H1 (cell line): ENCODE data around the gene MYMX. TPM values are rescaled to one million over a fixed set of nuclear protein-coding genes. Genes with fewer than 3 reads are reported as not detected.

Source experiments
- CTCF ChIA-PET: fragments of 300-600 bp; sonication (Branson Sonifier 250); formaldehyde crosslinking; loops from one replicate; lab custom pipeline; 2021; ENCODE audit not compliant: partially characterized antibody; lab: Charles Lee
- POLR2A ChIA-PET: fragments of 300-600 bp; sonication (Branson Sonifier 250); formaldehyde crosslinking; loops from one replicate; lab custom pipeline; 2021; ENCODE audit warnings: inconsistent platforms; ENCODE audit not compliant: partially characterized antibody; lab: Charles Lee
- DNase-seq, 2 experiments: peaks; one replicate each; pipeline versions ENCODE4 v3.0.0 to v3.0.0-alpha.2; 2010 to 2022; ENCODE audit warnings: low spot score in 2 of 2, low read depth in 1 of 2, mixed read lengths in 1 of 2
- FAIRE-seq: peaks from 2 replicates; lab custom pipeline; 2011; peaks lifted over from hg19 to GRCh38; lab: Jason Lieb, UNC
- H2AFZ ChIP-seq: 2 replicates; pipeline ENCODE4 v1.8.1; 2012; ENCODE audit warnings: low read length, inconsistent platforms
- H2AK5ac ChIP-seq: 2 replicates; pipeline ENCODE4 v1.6.1; 2013; ENCODE audit warnings: low read depth, low read length
- H2BK120ac ChIP-seq: replicated peaks from 2 replicates; pipeline ENCODE3; 2013; ENCODE audit warnings: low read depth, low read length, inconsistent platforms
- H2BK12ac ChIP-seq: 2 replicates; pipeline ENCODE4 v1.6.1; 2013; ENCODE audit warnings: low read depth, low read length
- H2BK15ac ChIP-seq: 2 replicates; pipeline ENCODE4 v1.6.1; 2013; ENCODE audit warnings: low read length
- H2BK20ac ChIP-seq: 2 replicates; pipeline ENCODE4 v1.6.1; 2013; ENCODE audit warnings: low read length
- H2BK5ac ChIP-seq: 2 replicates; pipeline ENCODE4 v1.6.1; 2013; ENCODE audit warnings: low read depth, low read length
- H3K14ac ChIP-seq: 2 replicates; pipeline ENCODE4 v1.6.1; 2013; ENCODE audit warnings: inconsistent platforms; ENCODE audit not compliant: insufficient read length
- H3K18ac ChIP-seq: 2 replicates; pipeline ENCODE4 v1.6.1; 2013; ENCODE audit warnings: low read length; ENCODE audit errors: extremely low read depth
- H3K23ac ChIP-seq: 2 replicates; pipeline ENCODE4 v1.6.1; 2013; ENCODE audit warnings: inconsistent platforms; ENCODE audit not compliant: insufficient read length
- H3K23me2 ChIP-seq: 2 replicates; pipeline ENCODE4 v1.6.1; 2013; ENCODE audit warnings: low read depth, low read length
- H3K27ac ChIP-seq: 2 replicates; pipeline ENCODE4 v1.6.1; 2011; ENCODE audit warnings: low read depth, low read length, inconsistent platforms
- H3K27me3 ChIP-seq, 4 experiments: replicated peaks in 1 of 4; 1 replicate in 1 of 4; 2 replicates in 3 of 4; pipeline versions ENCODE4 v1.6.1 to v1.8.1; 2011 to 2013; ENCODE audit warnings: low read length in 3 of 4, mild to moderate bottlenecking in 3 of 4, inconsistent platforms in 2 of 4, mixed read lengths in 2 of 4, moderate library complexity in 1 of 4; ENCODE audit not compliant: control insufficient read depth in 3 of 4, insufficient read depth in 3 of 4; ENCODE audit errors: extremely low read depth in 1 of 4
- H3K36me3 ChIP-seq, 4 experiments: 2 replicates each; pipeline versions ENCODE4 v1.6.1 to v1.8.1; 2011 to 2013; ENCODE audit warnings: mild to moderate bottlenecking in 4 of 4, low read length in 3 of 4, moderate library complexity in 2 of 4, control low read depth in 1 of 4, inconsistent platforms in 1 of 4; ENCODE audit not compliant: insufficient read depth in 4 of 4, control insufficient read depth in 2 of 4
- H3K4ac ChIP-seq: replicated peaks from 2 replicates; pipeline ENCODE3; 2013; ENCODE audit warnings: low read length, low read depth, mixed read lengths, inconsistent platforms; ENCODE audit not compliant: insufficient read length
- H3K4me1 ChIP-seq, 4 experiments: replicated peaks in 1 of 4; 1 replicate in 1 of 4; 2 replicates in 3 of 4; pipeline versions ENCODE4 v1.6.1 to v1.8.1; 2011 to 2013; ENCODE audit warnings: low read length in 3 of 4, inconsistent platforms in 2 of 4, mixed read lengths in 1 of 4; ENCODE audit not compliant: insufficient read depth in 4 of 4, control insufficient read depth in 3 of 4
- H3K4me2 ChIP-seq, 2 experiments: 2 replicates each; pipeline versions ENCODE4 v1.6.1 to v1.8.1; 2011 to 2013; ENCODE audit warnings: low read depth in 2 of 2, low read length in 2 of 2, control low read depth in 1 of 2, inconsistent platforms in 1 of 2, mild to moderate bottlenecking in 1 of 2; ENCODE audit not compliant: insufficient read depth in 1 of 2
- H3K4me3 ChIP-seq, 4 experiments: fragments of 200-600, 300-600 bp in 1 of 4; sonication (generic), shearing (Covaris generic), sonication (Bioruptor Twin) in 1 of 4; 2 replicates each; pipeline versions ENCODE4 v1.5.1 to v1.8.1; 2011 to 2016; ENCODE audit warnings: low read length in 4 of 4, low read depth in 3 of 4, control low read depth in 2 of 4, inconsistent platforms in 2 of 4, mild to moderate bottlenecking in 2 of 4, mixed read lengths in 1 of 4, moderate library complexity in 1 of 4; ENCODE audit not compliant: insufficient read depth in 2 of 4; ENCODE audit errors: extremely low read depth in 1 of 4
- H3K56ac ChIP-seq: replicated peaks from 2 replicates; pipeline ENCODE3; 2013; ENCODE audit warnings: low read depth, mild to moderate bottlenecking, mixed read lengths, low read length, inconsistent platforms; ENCODE audit not compliant: insufficient read length
- H3K79me1 ChIP-seq: 2 replicates; pipeline ENCODE4 v1.6.1; 2013; ENCODE audit warnings: low read depth, low read length, control low read depth
- H3K79me2 ChIP-seq, 2 experiments: 2 replicates each; pipeline versions ENCODE4 v1.6.1 to v1.8.1; 2012 to 2013; ENCODE audit warnings: low read length in 2 of 2, mild to moderate bottlenecking in 2 of 2, inconsistent platforms in 1 of 2; ENCODE audit not compliant: insufficient read depth in 2 of 2, control insufficient read depth in 1 of 2
- H3K9ac ChIP-seq, 4 experiments: replicated peaks in 1 of 4; 1 replicate in 1 of 4; 2 replicates in 3 of 4; pipeline versions ENCODE4 v1.6.1 to v1.8.1; 2011 to 2013; ENCODE audit warnings: low read depth in 3 of 4, low read length in 3 of 4, control low read depth in 2 of 4, mild to moderate bottlenecking in 2 of 4, moderate library complexity in 2 of 4, inconsistent platforms in 1 of 4; ENCODE audit errors: extremely low read depth in 1 of 4
- H3K9me3 ChIP-seq, 2 experiments: 2 replicates each; pipeline versions ENCODE4 v1.6.1 to v1.8.1; 2012 to 2013; ENCODE audit warnings: mild to moderate bottlenecking in 2 of 2, moderate library complexity in 2 of 2, control low read depth in 1 of 2, inconsistent platforms in 1 of 2, low read depth in 1 of 2, low read length in 1 of 2, mixed read lengths in 1 of 2; ENCODE audit not compliant: insufficient read depth in 2 of 2
- H4K20me1 ChIP-seq, 2 experiments: replicated peaks in 1 of 2; 2 replicates each; pipeline versions ENCODE3 to v1.8.1; 2011 to 2013; ENCODE audit warnings: inconsistent platforms in 2 of 2, low read length in 2 of 2, mild to moderate bottlenecking in 1 of 2; ENCODE audit not compliant: insufficient read depth in 2 of 2, control insufficient read depth in 1 of 2
- H4K5ac ChIP-seq: 2 replicates; pipeline ENCODE4 v1.6.1; 2013; ENCODE audit warnings: low read length, low read depth, mixed read lengths, inconsistent platforms; ENCODE audit not compliant: insufficient read length
- H4K8ac ChIP-seq: 2 replicates; pipeline ENCODE4 v1.8.0; 2013; ENCODE audit warnings: mild to moderate bottlenecking, moderate library complexity, low read length, inconsistent platforms; ENCODE audit not compliant: insufficient read depth; ENCODE audit errors: extremely low read depth
- H4K91ac ChIP-seq: replicated peaks from 2 replicates; pipeline ENCODE3; 2013; ENCODE audit warnings: low read length, mixed read lengths, inconsistent platforms; ENCODE audit not compliant: insufficient read length
- BRCA1 ChIP-seq: IDR thresholded peaks from 2 replicates; pipeline ENCODE4 v1.6.1; 2012; ENCODE audit warnings: low read depth, low read length, improper control_type of control experiment
- CBX5 ChIP-seq: fragments of 300-800, 300-1000 bp; sonication (generic); IDR thresholded peaks from 2 replicates; pipeline ENCODE4 v1.7.1; 2016; ENCODE audit warnings: antibody characterized with exemption, low read length, low read depth
- CTBP2 ChIP-seq: IDR thresholded peaks from 2 replicates; pipeline ENCODE4 v1.7.0; 2011; ENCODE audit warnings: borderline replicate concordance, mild to moderate bottlenecking, moderate library complexity, mixed read lengths, low read length; ENCODE audit not compliant: insufficient read depth, insufficient read length
- EZH2 ChIP-seq: fragments of 200-600 bp; sonication (generic); IDR thresholded peaks from 2 replicates; pipeline ENCODE4 v1.7.1; 2012; ENCODE audit warnings: low read depth, mild to moderate bottlenecking, moderate library complexity, low read length, inconsistent platforms; ENCODE audit not compliant: severe bottlenecking
- KDM1A ChIP-seq: fragments of 200-600, 300-600 bp; sonication (generic); IDR thresholded peaks from 2 replicates; pipeline ENCODE4 v1.7.1; 2016; ENCODE audit warnings: mild to moderate bottlenecking, low read length, borderline replicate concordance
- NANOG ChIP-seq: IDR thresholded peaks from 2 replicates; pipeline ENCODE4 v1.6.1; 2011; ENCODE audit warnings: low read length, low read depth, mild to moderate bottlenecking, inconsistent platforms; ENCODE audit not compliant: insufficient read depth, poor library complexity, severe bottlenecking
- SIRT6 ChIP-seq: IDR thresholded peaks from one replicate; pipeline ENCODE4 v1.7.1; 2012; ENCODE audit warnings: low read length, inconsistent platforms
- SP1 ChIP-seq: IDR thresholded peaks from 2 replicates; pipeline ENCODE4 v1.6.1; 2011; ENCODE audit warnings: low read depth, low read length
- SP2 ChIP-seq: IDR thresholded peaks from 2 replicates; pipeline ENCODE4 v1.6.1; 2012; ENCODE audit warnings: mild to moderate bottlenecking, low read length, inconsistent platforms
- SP4 ChIP-seq: IDR thresholded peaks from 2 replicates; pipeline ENCODE4 v1.6.1; 2012; ENCODE audit warnings: low read length, inconsistent platforms
- SUZ12 ChIP-seq: fragments of 200-600 bp; sonication (generic); IDR thresholded peaks from 2 replicates; pipeline ENCODE4 v1.6.1; 2012; ENCODE audit warnings: mild to moderate bottlenecking, inconsistent platforms, low read length, moderate library complexity, mixed read lengths
- TAF1 ChIP-seq: IDR thresholded peaks from 2 replicates; pipeline ENCODE4 v1.6.1; 2011; ENCODE audit warnings: mild to moderate bottlenecking, low read depth, low read length
- TEAD4 ChIP-seq: IDR thresholded peaks from 2 replicates; pipeline ENCODE4 v1.6.1; 2012; ENCODE audit warnings: low read depth, low read length, inconsistent platforms, mixed read lengths
- YY1 ChIP-seq: IDR thresholded peaks from 2 replicates; pipeline ENCODE4 v1.6.1; 2011; ENCODE audit warnings: low read depth, mild to moderate bottlenecking, low read length
- WGBS, 2 experiments: shearing (Covaris generic) in 1 of 2; methylation state at CpG; one replicate each; pipeline versions ENCODE4 v1.1.6 to v1.1.7; 2013 to 2015; ENCODE audit warnings: low lambda C conversion rate in 2 of 2, mixed read lengths in 2 of 2, inconsistent platforms in 1 of 2, low coverage in 1 of 2, missing lambda C conversion rate in 1 of 2; ENCODE audit not compliant: insufficient replicate concordance in 2 of 2, insufficient coverage in 1 of 2, insufficient read length in 1 of 2; ENCODE audit errors: extremely low coverage in 1 of 2, missing lambda C conversion rate in 1 of 2; 5-methylcytosine and 5-hydroxymethylcytosine counted together
- polyA plus RNA-seq, 7 experiments: library from polyadenylated mRNA; depleted of rRNA in 3 of 7; stranded (reverse) in 5 of 7; unstranded in 2 of 7; fragments of >200 nt in 5 of 7; fragments of 200-250 nt in 2 of 7; gene quantifications; 1 replicate in 5 of 7; 2 replicates in 1 of 7; 4 replicates in 1 of 7; pipeline versions ENCODE4 v1.2.1 to v1.2.3, GENCODE V29; 2011 to 2013; ENCODE audit warnings: missing spikeins in 2 of 7, mixed read lengths in 2 of 7
- total RNA-seq: library from RNA; stranded (reverse); fragmentation: NEBNext Ultra II Directional; extraction: Animal tissue kit (Norgen Biotek cat#: 25700); gene quantifications from 2 replicates; pipeline ENCODE4 v1.2.1, GENCODE V29; 2021

The MYMX gene
- total and polyA plus RNA-seq, 2 of the 8 experiments (the other 6 are each of a cell fraction or from before 2014, with no cell fraction given) = 4.7 to 6.9 TPM

DNA sequence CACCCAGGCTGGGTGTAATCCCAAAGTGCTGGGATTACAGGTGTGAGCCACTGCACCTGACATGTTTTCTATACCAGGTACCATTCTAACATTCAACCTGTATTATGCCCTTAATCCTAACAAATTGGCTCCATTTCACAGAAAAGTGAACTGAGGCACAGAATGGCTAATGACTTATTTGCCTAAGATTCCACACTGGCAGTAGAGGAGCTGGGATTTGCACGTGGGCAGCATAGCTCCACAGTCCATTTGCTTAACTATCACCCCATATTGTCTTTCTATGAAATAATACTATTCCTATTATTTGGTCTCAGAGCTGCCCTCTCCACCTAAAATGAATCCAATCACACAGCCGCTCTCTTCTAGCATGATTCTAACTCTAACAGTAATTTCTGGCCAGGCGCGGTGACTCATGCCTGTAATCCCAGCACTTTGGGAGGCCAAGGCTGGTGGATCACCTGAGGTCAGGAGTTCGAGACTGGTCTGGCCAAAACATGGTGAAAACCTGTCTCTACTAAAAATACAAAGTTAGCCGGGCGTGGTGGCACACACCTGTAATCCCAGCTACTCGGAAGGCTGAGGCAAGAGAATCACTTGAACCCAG lies 23.3 kb upstream of the MYMX start:
- no peak overlapping the region for H2BK20ac ChIP-seq
- no peak overlapping the region for H2AK5ac ChIP-seq
- no peaks in the 10 kb centered on the region for H4K20me1 ChIP-seq
- no peaks in the 10 kb centered on the region; a peak in 1 of 7 replicates for H3K27me3 ChIP-seq
- H2BK12ac ChIP-seq = no peak overlapping the region
- no peak overlapping the region for H4K5ac ChIP-seq
- no peak overlapping the region for H2BK120ac ChIP-seq
- no peak overlapping the region for H3K9ac ChIP-seq
- no peak overlapping the region for H3K4me3 ChIP-seq
- FAIRE-seq (no peak), DNase-seq (no peak)
- H3K79me2 ChIP-seq = no peaks in the 10 kb centered on the region
- no peak overlapping the region for H2BK15ac ChIP-seq
- H3K18ac ChIP-seq = no peak overlapping the region
- H3K36me3 ChIP-seq = no peaks in the 10 kb centered on the region
- H3K9me3 ChIP-seq = no peaks in the 10 kb centered on the region
- no peak overlapping the region for H2AFZ ChIP-seq
- H3K27ac ChIP-seq = no peak overlapping the region
- H3K23ac ChIP-seq = no peak overlapping the region
- ChIA-PET CTCF (interaction anchor here (0.6 to 4.1 kb wide), 7 partner anchors 9 to 111 kb away, joined by 3 to 21 read pairs (median 7); no protein-coding TSS in a partner anchor), POLR2A (interaction anchor here (0.9 to 3.2 kb wide), 10 partner anchors 8 to 53 kb away, joined by 3 to 26 read pairs (median 7); partner anchors contain the start of genes HSP90AB1 and SLC29A1)
- no peak overlapping the region for H3K56ac ChIP-seq
- no peaks in the 10 kb centered on the region for H3K79me1 ChIP-seq
- H3K4ac ChIP-seq = no peak overlapping the region
- peaks cover 3% of the 10 kb centered on the region; the same call in 1 of the 2 replicates for H3K23me2 ChIP-seq
- H3K4me1 ChIP-seq = peaks cover 4 to 8% (median 4%) of the 10 kb centered on the region in 4 experiments; a peak in 6 of 7 replicates
- no peak overlapping the region for H3K4me2 ChIP-seq
- H2BK5ac ChIP-seq = no peak overlapping the region
- H4K91ac ChIP-seq = no peak overlapping the region
- no peak overlapping the region for H4K8ac ChIP-seq
- H3K14ac ChIP-seq = no peak overlapping the region
- 94% methylated on average over 8 of the region's 8 CpGs; no CpG with 5 or more reads in 1 of the 2 experiments for WGBS, 2 experiments
- no peak for TF ChIP-seq NANOG
- TF ChIP-seq SIRT6 = no peak
- TF ChIP-seq EZH2 = no peak
- no peak for TF ChIP-seq SP2
- TF ChIP-seq SP1 = no peak
- TF ChIP-seq SP4 = no peak
- TF ChIP-seq TAF1 = no peak
- no peak for TF ChIP-seq KDM1A
- TF ChIP-seq SUZ12 = no peak
- no peak for TF ChIP-seq TEAD4
- no peak for TF ChIP-seq CBX5
- no peak for TF ChIP-seq YY1
- no peak for TF ChIP-seq CTBP2
- TF ChIP-seq BRCA1 = no peak
